HUES64 (cell line): ENCODE data around the gene MME. TPM values are rescaled to one million over a fixed set of nuclear protein-coding genes. Genes with fewer than 3 reads are reported as not detected.
A peak's percentile ranks its signal among the peaks of the same experiment; 100 is the strongest.

ENCODE experiments used
- H3K27ac ChIP-seq: 2 replicates; pipeline ENCODE4 v1.7.0; 2013; ENCODE audit warnings: low read depth, low read length, inconsistent platforms
- H3K27me3 ChIP-seq: 2 replicates; pipeline ENCODE4 v1.6.1; 2013; ENCODE audit warnings: mild to moderate bottlenecking, low read length; ENCODE audit not compliant: insufficient read depth
- H3K36me3 ChIP-seq: 2 replicates; pipeline ENCODE4 v1.6.1; 2013; ENCODE audit warnings: mild to moderate bottlenecking, low read length; ENCODE audit not compliant: insufficient read depth
- H3K4me1 ChIP-seq: 2 replicates; pipeline ENCODE4 v1.6.1; 2013; ENCODE audit warnings: mild to moderate bottlenecking, low read length, moderate library complexity; ENCODE audit not compliant: insufficient read depth
- H3K4me3 ChIP-seq: 2 replicates; pipeline ENCODE4 v1.5.1; 2013; ENCODE audit warnings: mild to moderate bottlenecking, low read length, moderate library complexity
- H3K9ac ChIP-seq: 2 replicates; pipeline ENCODE4 v1.6.1; 2013; ENCODE audit warnings: mild to moderate bottlenecking, low read depth, low read length
- H3K9me3 ChIP-seq: 2 replicates; pipeline ENCODE4 v1.6.1; 2013; ENCODE audit warnings: low read depth, low read length; ENCODE audit not compliant: insufficient read depth
- WGBS: fragments of 150-250, 120-280 bp; methylation state at CpG from one replicate; pipeline ENCODE4 v1.1.7; 2013; ENCODE audit warnings: missing lambda C conversion rate; 5-methylcytosine and 5-hydroxymethylcytosine counted together
- polyA plus RNA-seq, 2 experiments: library from polyadenylated mRNA; stranded (reverse); fragments of 50-300 nt; gene quantifications; one replicate each; pipeline ENCODE4 v1.2.3, GENCODE V29; 2013

Gene MME
- 12.8 TPM for polyA plus RNA-seq (2013, experiment 1 of 2)
- 10.8 TPM for polyA plus RNA-seq (2013, experiment 2 of 2)

GRCh38 chr3:155079746-155080487 is at the start of gene MME:
MME (plus strand) TSS chr3:155080319; CDS start chr3:155084168, 3,849 bp downstream.
- peaks cover 7% of the 10 kb centered on the region for H3K4me1 ChIP-seq
- H3K36me3 ChIP-seq: no peaks in the 10 kb centered on the region
- H3K27ac ChIP-seq: peak within 1 kb of the TSS; percentile 57; the same call in 1 of the 2 replicates
- H3K9ac ChIP-seq: peak within 1 kb of the TSS; percentile 57
- H3K4me3 ChIP-seq: peak within 1 kb of the TSS; percentile 85
- H3K9me3 ChIP-seq: peaks cover 10% of the 10 kb centered on the region; the same call in 1 of the 2 replicates
- peaks cover 35% of the 10 kb centered on the region for H3K27me3 ChIP-seq
- WGBS: under 1% methylated on average over 51 of the region's 51 CpGs

DNA sequence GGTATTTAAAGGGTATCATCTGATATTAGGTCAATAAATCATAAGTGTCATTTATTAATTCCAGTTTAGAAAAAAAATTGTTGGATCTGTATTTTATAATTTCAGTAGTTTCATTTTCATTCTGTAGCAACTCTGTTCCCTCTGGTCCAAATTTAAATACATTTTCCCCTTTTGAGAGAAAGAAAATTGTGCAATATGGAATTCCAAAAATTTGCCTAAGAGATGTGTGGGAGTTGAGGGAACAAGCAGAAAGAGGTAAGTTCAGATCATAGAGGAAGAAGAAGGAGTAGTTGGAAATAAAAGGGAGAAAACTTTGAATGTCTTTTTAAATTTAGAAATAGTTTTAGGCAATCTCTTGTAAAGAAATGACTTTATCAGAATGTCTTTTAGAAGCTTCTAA is 48.9 kb upstream of the MME start:
- H3K9me3 ChIP-seq: peaks cover 11% of the 10 kb centered on the region

GRCh38 chr3:155032918-155033317 is 47.2 kb upstream of the MME start:
- no peaks in the 10 kb centered on the region for H3K27me3 ChIP-seq
- no peak overlapping the region for H3K27ac ChIP-seq
- no peak overlapping the region for H3K4me3 ChIP-seq
- no peaks in the 10 kb centered on the region for H3K36me3 ChIP-seq
- peaks cover 11% of the 10 kb centered on the region for H3K9me3 ChIP-seq
- peaks cover 22% of the 10 kb centered on the region for H3K4me1 ChIP-seq
- H3K9ac ChIP-seq: no peak overlapping the region

More for the DNA sequence above, 48.9 kb upstream of the MME start:
- Histone ChIP-seq H3K27ac (peak overlapping the region; percentile 37; the same call in 1 of the 2 replicates), H3K36me3 (no peaks in the 10 kb centered on the region), H3K4me1 (peaks cover 29% of the 10 kb centered on the region), H3K4me3 (no peak overlapping the region), H3K9ac (no peak overlapping the region), H3K27me3 (no peaks in the 10 kb centered on the region)

DNA sequence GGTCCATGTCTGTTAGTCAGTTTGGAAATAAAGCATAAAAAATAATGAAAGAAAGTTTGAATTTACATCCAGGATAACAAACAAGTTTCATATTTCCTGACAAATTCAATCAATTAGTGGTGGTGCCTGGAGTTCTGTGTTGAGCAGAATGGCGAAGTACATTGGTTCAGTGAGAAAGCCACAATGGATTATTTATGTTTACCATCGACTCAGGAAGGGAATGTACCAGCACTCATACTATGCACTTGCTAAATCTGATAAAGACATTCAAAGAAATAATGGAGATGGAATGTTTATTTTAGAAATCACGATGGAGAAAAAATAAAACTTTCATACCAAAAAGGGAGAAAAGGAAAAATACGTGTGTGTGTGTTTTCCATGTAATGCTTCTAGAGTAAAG is 45.3 kb upstream of the MME start:
- Histone ChIP-seq H3K4me1 (peaks cover 22% of the 10 kb centered on the region), H3K9me3 (no peaks in the 10 kb centered on the region), H3K4me3 (no peak overlapping the region), H3K27ac (no peak overlapping the region), H3K9ac (no peak overlapping the region), H3K36me3 (no peaks in the 10 kb centered on the region), H3K27me3 (no peaks in the 10 kb centered on the region)
- no CpG with 5 or more reads among the region's 4 CpGs for WGBS

DNA sequence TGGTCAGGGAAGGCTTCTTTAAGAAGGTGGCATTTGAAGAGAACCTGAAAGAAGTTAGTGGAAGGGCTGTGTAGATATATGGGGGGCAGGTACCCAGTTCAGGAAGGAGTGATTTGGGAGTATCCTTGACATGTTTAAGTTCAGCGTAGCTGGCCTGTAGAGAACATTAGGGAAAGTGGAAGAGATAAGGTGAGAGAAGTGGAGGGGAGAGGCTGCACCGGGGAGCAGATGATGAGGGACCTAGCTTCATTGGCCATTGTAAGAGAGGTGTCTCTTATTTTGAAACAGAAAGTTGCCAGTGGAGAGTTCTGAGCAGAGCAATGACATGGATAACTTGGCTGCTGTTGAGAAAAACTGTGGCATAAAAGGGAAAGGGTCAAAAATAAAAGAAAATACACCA is 44.6 kb upstream of the MME start:
- Histone ChIP-seq H3K4me1 (peaks cover 17% of the 10 kb centered on the region; the same call in 1 of the 2 replicates), H3K9ac (no peak overlapping the region), H3K36me3 (no peaks in the 10 kb centered on the region), H3K27me3 (no peaks in the 10 kb centered on the region), H3K27ac (no peak overlapping the region), H3K4me3 (no peak overlapping the region), H3K9me3 (no peaks in the 10 kb centered on the region)
- WGBS: 91% methylated on average over 2 of the region's 2 CpGs

DNA sequence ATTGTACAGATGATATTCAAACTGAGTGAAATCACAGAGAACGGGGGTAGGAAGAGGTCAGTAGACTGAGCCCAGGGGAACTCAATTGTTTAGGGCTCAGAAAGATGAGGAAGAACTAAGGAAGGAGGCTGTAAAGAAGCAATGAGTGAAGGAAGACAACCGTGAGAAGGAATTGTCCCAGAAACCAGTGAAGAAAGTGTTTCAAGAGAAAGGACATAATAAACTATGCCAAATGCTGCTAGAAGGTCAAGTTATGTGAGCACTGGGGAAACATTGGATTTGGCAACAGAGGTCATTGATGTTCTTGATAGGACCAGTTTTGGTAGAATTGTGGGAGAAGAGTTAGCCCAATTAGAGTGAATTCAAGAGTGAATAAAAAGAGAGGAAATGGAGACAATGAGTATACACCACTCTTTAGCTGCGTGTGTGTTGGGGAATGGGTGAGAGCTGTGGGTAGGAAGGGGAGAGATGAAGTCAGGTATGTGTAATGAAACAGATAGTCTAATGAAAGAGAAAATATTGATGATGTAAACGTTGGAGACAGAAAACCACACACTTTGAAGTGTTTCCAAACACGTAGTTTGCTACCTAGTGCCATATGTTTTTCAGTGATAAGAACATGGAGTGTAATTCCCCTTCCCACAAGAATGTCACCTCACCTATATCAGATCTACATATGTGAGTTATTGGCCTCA is 42.5 kb upstream of the MME start:
- Histone ChIP-seq H3K36me3 (no peaks in the 10 kb centered on the region), H3K4me1 (peaks cover 5% of the 10 kb centered on the region; the same call in 1 of the 2 replicates), H3K9ac (no peak overlapping the region), H3K27ac (no peak overlapping the region), H3K9me3 (no peaks in the 10 kb centered on the region), H3K27me3 (no peaks in the 10 kb centered on the region), H3K4me3 (no peak overlapping the region)
- WGBS: 89% methylated on average over 5 of the region's 5 CpGs

- 92% methylated on average over 2 of the region's 2 CpGs for WGBS
- Histone ChIP-seq H3K27ac (no peak overlapping the region), H3K4me3 (no peak overlapping the region), H3K4me1 (peaks cover under 1% of the 10 kb centered on the region; the same call in 1 of the 2 replicates), H3K9ac (no peak overlapping the region), H3K36me3 (no peaks in the 10 kb centered on the region), H3K27me3 (no peaks in the 10 kb centered on the region), H3K9me3 (no peaks in the 10 kb centered on the region)
These were observed 41.9 kb upstream of the MME start for GRCh38 chr3:155038203-155038554.

- Histone ChIP-seq H3K36me3 (no peaks in the 10 kb centered on the region), H3K9ac (no peak overlapping the region), H3K27ac (no peak overlapping the region), H3K4me3 (no peak overlapping the region), H3K9me3 (peaks cover 12% of the 10 kb centered on the region), H3K27me3 (no peaks in the 10 kb centered on the region), H3K4me1 (0 out of 2 replicates have a peak, but pooled peaks cover 3% of the 10 kb centered on the region)
These were observed 33.2 kb upstream of the MME start for GRCh38 chr3:155046935-155047334.

- Histone ChIP-seq H3K27ac (no peak overlapping the region), H3K9me3 (peaks cover 19% of the 10 kb centered on the region), H3K9ac (no peak overlapping the region), H3K4me1 (0 out of 2 replicates have a peak, but pooled peaks cover 3% of the 10 kb centered on the region), H3K36me3 (no peaks in the 10 kb centered on the region), H3K4me3 (no peak overlapping the region), H3K27me3 (no peaks in the 10 kb centered on the region)
- WGBS: 83% methylated on average over 3 of the region's 3 CpGs
These were observed 32.4 kb upstream of the MME start for GRCh38 chr3:155047672-155048071.

DNA sequence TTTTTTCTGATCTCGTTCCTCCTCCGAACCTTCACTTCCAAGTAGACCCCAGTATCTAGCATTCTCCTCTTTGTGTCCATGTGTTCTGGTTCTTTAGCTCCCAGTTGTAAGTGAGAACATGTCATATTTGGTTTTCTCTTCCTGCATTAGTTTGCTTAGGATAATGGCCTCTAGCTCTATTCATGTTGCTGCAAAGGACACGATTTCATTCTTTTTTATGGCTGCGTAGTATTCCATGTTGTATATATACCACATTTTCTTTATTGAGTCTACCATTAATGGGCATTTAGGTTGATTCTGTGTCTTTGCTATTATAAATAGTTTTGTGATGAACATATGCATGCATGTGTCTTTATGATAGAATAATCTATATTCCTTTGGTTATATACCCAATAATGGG is 30.2 kb upstream of the MME start:
- H3K4me3 ChIP-seq: no peak overlapping the region
- WGBS: 87% methylated on average over 4 of the region's 4 CpGs
- H3K27me3 ChIP-seq: no peaks in the 10 kb centered on the region
- H3K9me3 ChIP-seq: peaks cover 29% of the 10 kb centered on the region
- no peak overlapping the region for H3K27ac ChIP-seq
- no peak overlapping the region for H3K9ac ChIP-seq
- H3K4me1 ChIP-seq: 0 out of 2 replicates have a peak, but pooled peaks cover 3% of the 10 kb centered on the region
- no peaks in the 10 kb centered on the region for H3K36me3 ChIP-seq

GRCh38 chr3:155052470-155052869 is 27.6 kb upstream of the MME start:
- WGBS: 78% methylated on average over 2 of the region's 2 CpGs
- Histone ChIP-seq H3K9me3 (peaks cover 29% of the 10 kb centered on the region), H3K27me3 (no peaks in the 10 kb centered on the region), H3K4me1 (0 out of 2 replicates have a peak, but pooled peaks cover 3% of the 10 kb centered on the region), H3K4me3 (no peak overlapping the region), H3K27ac (no peak overlapping the region), H3K36me3 (no peaks in the 10 kb centered on the region), H3K9ac (no peak overlapping the region)
